ENCODE results near the gene IFT80. TPM values are rescaled to one million over a fixed set of nuclear protein-coding genes. Genes with fewer than 3 reads are reported as not detected.
A peak's percentile ranks its signal among the peaks of the same experiment; 100 is the strongest.

IFT80 gene
- total RNA-seq, 2 donors from 2014 or later = 17.3 to 20.0 TPM

DNA sequence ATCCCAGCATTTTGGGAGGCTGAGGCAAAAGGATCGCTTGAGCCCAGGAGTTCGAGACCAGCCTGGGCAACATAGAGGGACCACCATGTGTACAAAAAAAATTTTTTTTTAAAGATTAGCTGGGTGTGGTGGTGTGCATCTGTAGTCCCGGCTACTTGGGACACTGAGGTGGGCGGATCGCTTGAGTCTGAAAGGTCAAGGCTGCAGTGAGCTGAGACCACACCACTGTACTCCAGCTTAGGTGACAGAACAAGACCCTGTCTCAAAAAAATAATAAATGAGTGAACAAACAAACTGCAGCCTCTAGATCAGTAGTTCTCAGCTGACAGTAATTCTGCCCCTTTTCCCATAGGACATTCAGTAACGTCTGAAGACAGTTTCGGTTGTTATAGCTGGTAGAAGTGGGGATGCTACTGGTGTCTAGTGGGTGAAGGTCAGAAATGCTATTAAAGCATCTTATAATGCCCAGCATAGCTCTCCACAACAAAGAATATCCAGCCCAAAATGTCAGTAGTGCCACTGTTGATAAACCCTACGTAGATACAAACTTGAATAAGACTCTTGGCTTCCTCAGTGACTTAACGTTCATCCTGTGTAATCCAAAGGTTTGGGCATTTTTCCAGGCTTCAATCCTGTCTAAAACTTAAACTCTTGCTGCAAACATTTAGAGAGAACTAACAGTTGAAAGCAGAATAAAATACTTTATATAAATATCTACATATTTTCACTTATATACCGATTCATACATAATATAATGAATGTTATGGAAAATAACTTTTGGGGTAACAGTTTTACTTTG lies 11.0 kb upstream of the IFT80 start:
- H3K27me3 Mint-ChIP-seq = no peaks in the 10 kb centered on the region
- H3K4me1 Mint-ChIP-seq = no peaks in the 10 kb centered on the region
- peaks cover 80% of the 10 kb centered on the region for H3K36me3 Mint-ChIP-seq (ENCODE audit: low read depth)
- H3K4me3 Mint-ChIP-seq = no peak overlapping the region
- H3K9me3 Mint-ChIP-seq = no peaks in the 10 kb centered on the region
- ATAC-seq (replicated peaks) = no peak
- H3K27ac Mint-ChIP-seq = no peak overlapping the region

DNA sequence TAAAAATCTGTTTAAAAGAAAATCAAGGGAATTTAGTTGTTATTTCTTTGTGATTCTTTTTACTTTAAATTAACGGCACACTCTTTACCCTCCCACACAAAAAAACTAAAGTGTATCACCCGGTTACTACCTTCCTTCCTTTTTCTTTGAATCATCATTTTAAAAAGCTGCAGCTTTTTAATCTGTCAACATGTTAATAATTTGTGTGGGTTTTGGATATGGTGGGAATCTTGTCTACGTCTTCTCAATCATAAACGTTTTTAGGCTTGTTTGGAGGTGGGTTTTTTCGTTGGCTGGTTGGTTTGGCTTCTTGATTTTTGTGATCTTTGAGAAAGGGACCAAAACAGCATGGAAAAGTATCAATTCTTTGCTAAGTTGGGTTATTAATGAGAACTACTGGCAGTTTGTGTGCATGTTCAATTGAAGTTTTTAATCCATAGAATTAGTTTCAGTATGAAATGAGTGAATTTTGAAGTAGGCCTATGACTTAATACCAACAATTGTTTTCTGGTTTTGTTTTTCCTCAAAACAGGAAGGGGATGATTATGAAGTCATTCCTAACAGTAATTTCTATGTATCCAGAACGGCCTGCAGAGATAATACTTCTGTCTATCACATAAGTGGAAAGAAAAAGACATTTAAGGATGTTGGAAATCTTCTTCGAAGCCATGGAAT lies 4.9 kb upstream of the IFT80 start:
- no peaks in the 10 kb centered on the region for H3K9me3 Mint-ChIP-seq
- no peak for ATAC-seq (replicated peaks)
- no peaks in the 10 kb centered on the region for H3K27me3 Mint-ChIP-seq
- peak overlapping the region; percentile 95 for H3K4me3 Mint-ChIP-seq
- H3K36me3 Mint-ChIP-seq (ENCODE audit: low read depth) = peaks cover 99% of the 10 kb centered on the region
- peaks cover 30% of the 10 kb centered on the region for H3K4me1 Mint-ChIP-seq
- peak overlapping the region; percentile 78 for H3K27ac Mint-ChIP-seq

DNA sequence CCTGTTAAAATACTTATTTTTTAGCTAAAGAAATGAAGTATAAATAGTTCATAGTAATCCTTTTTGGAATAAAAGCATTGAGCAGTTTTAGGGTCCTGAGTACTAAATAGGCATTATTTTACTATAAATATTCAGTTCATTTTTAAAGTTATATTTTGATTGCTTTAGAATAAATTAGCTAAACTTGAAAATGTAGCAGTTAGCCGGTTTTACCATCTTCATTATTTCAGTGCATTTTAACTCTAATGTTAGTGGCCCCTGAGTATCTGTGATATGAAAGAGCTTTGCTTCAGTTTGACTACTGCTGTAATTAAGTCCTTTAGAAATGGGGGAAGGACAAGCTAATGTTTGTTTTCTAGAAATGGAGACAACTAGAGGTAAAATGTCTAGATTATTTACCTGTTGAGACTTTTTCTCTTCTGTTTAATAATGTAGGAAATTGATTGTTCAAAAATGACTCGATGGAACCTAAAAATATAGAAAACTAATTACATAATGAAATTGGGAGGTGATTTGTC lies 4.1 kb upstream of the IFT80 start:
- peak overlapping the region; percentile 95 for H3K4me3 Mint-ChIP-seq
- ATAC-seq (replicated peaks) = no peak
- H3K9me3 Mint-ChIP-seq = no peaks in the 10 kb centered on the region
- no peak overlapping the region for H3K27ac Mint-ChIP-seq
- H3K4me1 Mint-ChIP-seq = peaks cover 31% of the 10 kb centered on the region
- H3K27me3 Mint-ChIP-seq = no peaks in the 10 kb centered on the region
- peaks cover 93% of the 10 kb centered on the region for H3K36me3 Mint-ChIP-seq (ENCODE audit: low read depth)

DNA sequence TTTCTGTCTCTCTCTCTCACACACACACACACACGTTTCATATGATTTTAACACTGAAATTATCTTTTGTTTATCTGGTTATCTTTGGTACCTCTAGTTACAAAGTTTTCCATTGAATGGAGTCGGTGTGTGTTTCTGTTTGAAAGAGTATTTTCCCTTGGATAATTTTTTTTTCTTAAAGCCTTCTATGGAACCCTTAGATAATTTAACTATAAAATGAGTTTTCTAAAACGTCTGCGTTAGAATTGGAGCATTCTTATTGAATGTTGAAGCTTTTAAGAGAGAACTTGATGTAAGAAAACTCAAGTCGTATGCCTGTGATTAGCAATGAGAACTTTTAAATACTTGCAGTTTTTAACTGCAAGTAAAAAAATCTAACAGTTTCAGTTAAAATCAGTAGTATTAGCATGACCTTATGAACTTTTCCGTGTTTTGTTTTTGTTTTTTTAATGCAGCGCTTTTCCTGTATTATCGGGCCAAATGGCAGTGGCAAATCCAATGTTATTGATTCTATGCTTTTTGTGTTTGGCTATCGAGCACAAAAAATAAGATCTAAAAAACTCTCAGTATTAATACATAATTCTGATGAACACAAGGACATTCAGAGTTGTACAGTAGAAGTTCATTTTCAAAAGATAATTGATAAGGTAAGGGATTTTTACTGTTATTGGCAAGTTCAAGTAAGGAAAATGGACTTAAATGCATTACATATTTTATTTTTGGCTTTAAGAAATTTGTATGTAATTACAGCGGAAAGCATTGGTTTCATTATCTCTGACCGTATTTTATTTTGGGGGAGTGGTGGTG lies 3.4 kb upstream of the IFT80 start:
- Mint-ChIP-seq H3K4me1 (peaks cover 31% of the 10 kb centered on the region), H3K4me3 (peak overlapping the region; percentile 95), H3K9me3 (no peaks in the 10 kb centered on the region), H3K36me3 (ENCODE audit: low read depth) (peaks cover 86% of the 10 kb centered on the region), H3K27me3 (no peaks in the 10 kb centered on the region), H3K27ac (peak overlapping the region; percentile 79)
- no peak for ATAC-seq (replicated peaks)

DNA sequence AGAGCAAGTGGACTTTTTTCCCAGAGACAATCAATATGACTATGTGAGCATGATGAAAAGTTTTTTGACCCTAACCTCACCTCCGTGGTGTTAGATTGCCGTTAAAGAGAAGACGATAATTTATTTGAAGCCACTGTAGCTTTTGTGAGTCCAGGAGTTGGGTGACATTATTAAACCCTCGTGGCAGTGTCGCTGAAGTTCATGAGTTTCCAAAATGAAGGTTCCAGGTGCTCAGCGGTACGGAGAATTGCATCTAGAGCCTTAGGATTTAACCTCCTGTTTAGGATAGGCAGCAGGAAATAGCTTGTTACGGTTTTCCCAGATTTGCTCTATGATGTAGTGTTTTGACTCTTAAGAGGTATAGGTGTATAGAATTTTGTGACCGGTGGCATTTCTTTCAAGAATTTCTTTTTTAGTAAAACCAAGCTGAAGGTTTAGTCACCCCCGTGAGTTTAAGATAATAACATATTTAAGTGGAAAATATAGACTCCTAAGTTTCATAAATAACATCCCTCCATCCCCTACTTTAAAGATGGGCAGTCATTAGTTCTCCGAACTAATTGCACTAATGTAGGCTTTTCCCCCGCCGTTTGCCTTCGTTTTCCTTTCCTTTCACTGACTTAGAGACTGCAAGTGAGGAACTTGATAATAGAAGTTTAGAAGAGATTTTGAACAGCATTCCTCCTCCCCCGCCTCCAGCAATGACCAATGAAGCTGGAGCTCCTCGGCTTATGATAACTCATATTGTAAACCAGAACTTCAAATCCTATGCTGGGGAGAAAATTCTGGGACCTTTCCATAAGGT lies 2.5 kb upstream of the IFT80 start:
- ATAC-seq (replicated peaks) = no peak
- H3K36me3 Mint-ChIP-seq (ENCODE audit: low read depth) = peaks cover 78% of the 10 kb centered on the region
- H3K9me3 Mint-ChIP-seq = no peaks in the 10 kb centered on the region
- peak overlapping the region; percentile 95 for H3K4me3 Mint-ChIP-seq
- H3K27ac Mint-ChIP-seq = peak overlapping the region; percentile 79
- no peaks in the 10 kb centered on the region for H3K27me3 Mint-ChIP-seq
- H3K4me1 Mint-ChIP-seq = peaks cover 35% of the 10 kb centered on the region

DNA sequence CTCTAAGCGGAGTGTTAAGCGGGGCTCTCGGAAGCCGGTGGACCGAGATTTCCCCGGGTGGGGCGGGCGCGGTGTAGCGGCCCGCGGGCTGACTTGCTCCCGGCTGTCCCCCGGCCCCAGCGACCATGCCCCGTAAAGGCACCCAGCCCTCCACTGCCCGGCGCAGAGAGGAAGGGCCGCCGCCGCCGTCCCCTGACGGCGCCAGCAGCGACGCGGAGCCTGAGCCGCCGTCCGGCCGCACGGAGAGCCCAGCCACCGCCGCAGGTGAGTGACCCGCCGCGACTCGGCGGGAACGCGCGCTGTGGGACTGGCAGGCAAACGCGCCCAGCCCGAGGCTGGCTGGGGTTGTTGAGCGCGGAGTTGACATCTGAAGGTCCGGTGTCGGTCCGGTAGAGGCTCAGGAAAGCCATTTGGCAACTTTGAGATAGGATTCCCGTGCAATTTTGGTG lies 1.7 kb upstream of the IFT80 start:
- ATAC-seq (replicated peaks) = no peak
- Mint-ChIP-seq H3K36me3 (ENCODE audit: low read depth) (peaks cover 70% of the 10 kb centered on the region), H3K9me3 (no peaks in the 10 kb centered on the region), H3K27ac (peak overlapping the region; percentile 79), H3K4me1 (peaks cover 35% of the 10 kb centered on the region), H3K4me3 (peak overlapping the region; percentile 95), H3K27me3 (no peaks in the 10 kb centered on the region)

DNA sequence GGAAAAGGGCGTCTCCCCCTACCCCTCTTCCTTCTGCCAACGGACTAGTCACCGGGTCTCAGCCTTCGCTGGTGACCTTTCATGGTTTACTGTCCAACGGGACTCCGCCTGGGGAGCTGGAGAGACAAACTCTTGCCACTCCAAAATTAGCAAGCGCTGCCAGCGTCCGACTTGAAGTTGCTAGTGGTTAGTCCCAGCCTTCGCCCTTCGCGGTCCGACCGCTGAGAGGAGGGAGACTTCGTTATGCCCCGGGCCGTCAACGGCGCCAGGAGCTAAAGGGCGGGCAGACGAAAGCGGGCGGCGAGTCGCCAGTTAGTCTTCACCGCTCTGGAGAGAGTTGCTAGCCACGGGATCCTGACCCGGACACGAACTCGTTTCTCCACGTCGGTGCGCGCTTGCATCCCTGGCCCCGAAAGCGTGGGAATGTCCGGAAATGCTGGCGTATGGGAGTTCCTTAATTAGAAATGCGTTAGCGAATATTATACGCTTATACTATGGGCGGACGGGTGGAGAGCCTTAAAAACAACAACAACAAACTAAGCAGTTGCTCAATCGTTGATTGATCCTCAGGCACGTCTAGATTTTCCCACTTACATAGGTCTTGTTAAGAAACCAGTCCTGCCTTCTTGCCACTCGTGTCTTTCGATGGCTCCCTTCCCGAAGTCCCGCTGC lies 1.1 kb upstream of the IFT80 start:
- H3K9me3 Mint-ChIP-seq = no peaks in the 10 kb centered on the region
- ATAC-seq (replicated peaks) = peak; percentile 11
- H3K36me3 Mint-ChIP-seq (ENCODE audit: low read depth) = peaks cover 65% of the 10 kb centered on the region
- no peaks in the 10 kb centered on the region for H3K27me3 Mint-ChIP-seq
- H3K4me3 Mint-ChIP-seq = peak overlapping the region; percentile 95
- peak overlapping the region; percentile 100 for H3K27ac Mint-ChIP-seq
- peaks cover 35% of the 10 kb centered on the region for H3K4me1 Mint-ChIP-seq

DNA sequence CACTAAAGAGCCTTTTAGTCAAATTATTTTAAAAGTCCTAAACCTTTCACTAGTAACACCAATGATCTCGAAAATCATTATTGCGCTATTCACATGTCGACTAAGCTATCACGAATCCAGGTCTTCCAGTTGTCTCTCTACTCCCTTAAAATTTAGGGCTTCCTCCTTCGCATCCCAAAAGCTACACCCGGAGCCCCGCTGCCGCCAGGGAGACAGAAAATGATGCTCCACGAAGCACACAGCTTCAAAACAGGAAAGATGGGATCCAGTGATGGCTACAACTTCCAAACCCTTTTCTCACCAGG lies 253 bp downstream of the IFT80 start:
- Mint-ChIP-seq H3K4me1 (peaks cover 30% of the 10 kb centered on the region), H3K4me3 (peak overlapping the region; percentile 95), H3K36me3 (ENCODE audit: low read depth) (peaks cover 51% of the 10 kb centered on the region), H3K9me3 (no peaks in the 10 kb centered on the region), H3K27ac (peak overlapping the region; percentile 100), H3K27me3 (no peaks in the 10 kb centered on the region)
- ATAC-seq (replicated peaks) = peak; percentile 11

DNA sequence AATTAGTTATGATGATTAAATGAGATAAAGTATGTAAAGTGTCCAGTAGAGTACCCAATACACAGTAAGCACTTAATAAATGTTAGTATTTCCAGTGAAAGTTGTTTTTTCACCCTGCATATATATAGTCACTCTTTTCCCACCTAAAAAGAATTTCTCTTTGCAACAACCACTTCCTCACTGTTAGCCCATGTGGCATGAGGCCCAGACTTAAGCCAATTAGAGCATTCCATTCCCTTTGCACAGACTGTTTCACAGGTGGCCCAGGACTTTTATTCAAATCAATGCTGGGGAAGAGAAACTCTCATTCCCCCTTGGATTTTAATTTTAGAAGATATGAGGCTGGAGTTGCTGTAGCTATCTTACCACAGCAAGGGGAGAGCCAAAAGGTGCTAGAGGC lies 3.7 kb downstream of the IFT80 start:
- Mint-ChIP-seq H3K36me3 (ENCODE audit: low read depth) (peaks cover 16% of the 10 kb centered on the region), H3K9me3 (no peaks in the 10 kb centered on the region), H3K4me3 (no peak overlapping the region), H3K27ac (no peak overlapping the region), H3K4me1 (peaks cover 10% of the 10 kb centered on the region), H3K27me3 (no peaks in the 10 kb centered on the region)
- ATAC-seq (replicated peaks) = no peak

DNA sequence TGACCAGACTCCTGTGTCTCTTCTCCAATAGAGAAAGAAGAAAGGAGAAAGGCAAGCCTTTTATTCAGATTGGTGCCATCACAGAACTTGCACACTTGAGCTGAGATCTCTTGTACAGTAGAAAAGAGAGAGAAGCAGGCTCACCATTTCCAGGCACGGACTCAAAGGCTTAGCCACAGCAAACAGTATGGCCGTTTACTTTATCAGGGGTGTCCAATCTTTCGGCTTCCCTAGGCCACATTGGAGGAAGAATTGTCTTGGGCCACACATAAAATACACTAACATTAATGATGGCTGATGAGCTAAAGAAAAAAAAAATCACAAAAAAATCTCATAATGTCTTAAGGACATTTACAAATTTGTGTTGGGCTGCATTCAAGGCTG lies 5.0 kb downstream of the IFT80 start:
- H3K27me3 Mint-ChIP-seq = no peaks in the 10 kb centered on the region
- H3K4me3 Mint-ChIP-seq = no peak overlapping the region
- no peak overlapping the region for H3K27ac Mint-ChIP-seq
- H3K4me1 Mint-ChIP-seq = peaks cover 5% of the 10 kb centered on the region
- no peaks in the 10 kb centered on the region for H3K9me3 Mint-ChIP-seq
- no peak for ATAC-seq (replicated peaks)
- peaks cover 3% of the 10 kb centered on the region for H3K36me3 Mint-ChIP-seq (ENCODE audit: low read depth)

DNA sequence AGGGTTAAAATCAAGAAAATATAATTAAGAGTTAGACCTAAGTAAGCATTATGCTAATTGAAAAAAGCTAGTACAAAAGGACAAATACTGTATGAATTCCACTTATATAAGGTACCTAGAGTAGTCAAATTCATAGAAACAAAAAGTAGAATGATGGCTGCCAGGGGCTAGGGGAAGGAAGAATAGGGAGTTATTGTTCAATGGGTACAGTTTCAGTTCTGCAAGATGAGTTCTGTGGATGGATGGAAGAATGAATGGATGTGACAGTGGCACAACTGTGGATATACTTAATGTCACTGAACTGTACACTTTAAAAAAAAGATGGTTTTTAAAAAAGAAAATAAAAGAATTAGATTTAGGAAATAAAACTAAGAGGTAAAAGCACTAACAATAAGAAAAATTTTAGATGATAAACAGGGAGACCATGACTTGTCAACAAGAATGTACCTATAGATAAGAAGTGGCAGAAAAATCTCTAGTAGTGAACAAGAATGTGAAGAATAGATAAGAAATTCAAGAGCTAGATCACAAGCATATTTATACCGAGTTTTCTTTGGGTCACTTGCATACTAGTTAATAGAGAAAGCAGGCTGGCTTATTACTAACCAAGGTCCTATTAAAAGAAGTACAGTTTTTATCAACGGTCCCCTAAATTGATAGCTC lies 5.5 kb downstream of the IFT80 start:
- no peaks in the 10 kb centered on the region for H3K36me3 Mint-ChIP-seq (ENCODE audit: low read depth)

DNA sequence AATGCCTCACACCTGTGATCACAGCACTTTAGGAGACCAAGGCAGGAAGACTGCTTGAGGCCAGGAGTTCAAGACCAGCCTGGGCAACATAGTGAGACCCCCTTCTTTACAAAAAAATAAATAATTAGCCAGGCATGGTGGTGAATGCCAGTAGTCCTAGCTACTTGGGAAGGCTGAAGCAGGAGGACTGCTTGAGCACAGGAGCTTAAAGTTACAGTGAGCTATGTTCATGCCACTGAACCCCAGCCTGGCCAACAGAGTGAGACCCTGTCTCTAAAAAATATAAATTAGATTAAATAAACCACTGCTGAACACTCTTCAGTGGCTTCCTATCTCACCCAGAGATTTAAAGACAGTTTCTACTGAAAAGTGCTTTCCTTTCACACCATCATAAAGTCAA lies 6.2 kb downstream of the IFT80 start:
- Mint-ChIP-seq H3K4me1 (peaks cover 4% of the 10 kb centered on the region), H3K9me3 (no peaks in the 10 kb centered on the region), H3K27ac (no peak overlapping the region), H3K4me3 (no peak overlapping the region), H3K27me3 (no peaks in the 10 kb centered on the region), H3K36me3 (ENCODE audit: low read depth) (no peaks in the 10 kb centered on the region)
- no peak for ATAC-seq (replicated peaks)

More for the DNA sequence above, 5.5 kb downstream of the IFT80 start:
- no peaks in the 10 kb centered on the region for H3K27me3 Mint-ChIP-seq
- ATAC-seq (replicated peaks) = no peak
- H3K27ac Mint-ChIP-seq = no peak overlapping the region
- H3K4me1 Mint-ChIP-seq = peaks cover 4% of the 10 kb centered on the region
- no peak overlapping the region for H3K4me3 Mint-ChIP-seq
- H3K9me3 Mint-ChIP-seq = no peaks in the 10 kb centered on the region

DNA sequence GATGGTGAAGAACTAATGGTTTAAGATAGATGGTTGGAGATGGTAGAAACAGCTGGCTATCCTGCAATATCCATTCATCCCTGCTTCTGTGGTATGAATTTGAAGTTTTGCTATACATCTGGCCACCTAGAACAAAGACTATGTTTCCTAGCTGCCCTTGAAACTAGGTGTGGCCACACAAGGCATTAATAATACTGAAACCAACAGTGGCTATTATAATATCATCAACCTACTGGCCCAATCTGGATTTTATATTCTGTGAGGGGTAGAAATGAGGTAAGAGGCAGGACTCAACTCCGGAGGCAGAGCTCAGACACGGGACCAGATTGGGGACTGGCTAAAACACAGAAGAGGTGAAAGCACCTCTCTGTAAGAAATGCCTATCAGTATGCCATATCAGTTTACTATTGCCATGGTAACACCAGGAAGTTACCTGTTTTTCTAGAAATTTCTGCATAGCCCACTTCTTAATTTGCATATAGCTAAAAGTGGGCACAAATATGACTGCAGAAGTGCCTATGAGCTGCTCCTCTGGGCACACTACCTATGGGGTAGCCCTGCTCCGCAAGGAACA lies 8.4 kb downstream of the IFT80 start:
- no peak overlapping the region for H3K4me3 Mint-ChIP-seq
- ATAC-seq (replicated peaks) = no peak
- no peak overlapping the region for H3K27ac Mint-ChIP-seq
- no peaks in the 10 kb centered on the region for H3K27me3 Mint-ChIP-seq
- H3K36me3 Mint-ChIP-seq (ENCODE audit: low read depth) = no peaks in the 10 kb centered on the region
- H3K9me3 Mint-ChIP-seq = no peaks in the 10 kb centered on the region
- peaks cover 4% of the 10 kb centered on the region for H3K4me1 Mint-ChIP-seq
